Ishikawa (cell line): Measurements from ENCODE around the gene SH3GL1.

Experiments
- CEBPB ChIP-seq: IDR thresholded peaks from 2 replicates; pipeline ENCODE4 v1.6.1; 2012
- CREB1 ChIP-seq: IDR thresholded peaks from 2 replicates; pipeline ENCODE4 v1.6.1; 2012; ENCODE audit warnings: low read depth
- EGR1 ChIP-seq: IDR thresholded peaks from 2 replicates; pipeline ENCODE4 v1.6.1; 2012
- EP300 ChIP-seq: IDR thresholded peaks from 2 replicates; pipeline ENCODE4 v1.6.1; 2012; ENCODE audit warnings: borderline replicate concordance
- FOXM1 ChIP-seq: IDR thresholded peaks from 2 replicates; pipeline ENCODE4 v1.6.1; 2012; ENCODE audit warnings: low read depth, borderline replicate concordance
- MAX ChIP-seq: IDR thresholded peaks from 2 replicates; pipeline ENCODE4 v1.6.1; 2012
- NFIC ChIP-seq: IDR thresholded peaks from 2 replicates; pipeline ENCODE4 v1.6.1; 2012
- RAD21 ChIP-seq: IDR thresholded peaks from 2 replicates; pipeline ENCODE4 v1.6.1; 2012; ENCODE audit warnings: low read depth
- TAF1 ChIP-seq: IDR thresholded peaks from 2 replicates; pipeline ENCODE4 v1.6.1; 2012; ENCODE audit warnings: low read depth, mild to moderate bottlenecking
- TCF12 ChIP-seq: IDR thresholded peaks from 2 replicates; pipeline ENCODE4 v1.6.1; 2012; ENCODE audit warnings: low read depth
- TEAD4 ChIP-seq: IDR thresholded peaks from 2 replicates; pipeline ENCODE4 v1.6.1; 2012
- USF1 ChIP-seq: IDR thresholded peaks from 2 replicates; pipeline ENCODE4 v1.6.1; 2012
- YY1 ChIP-seq: IDR thresholded peaks from 2 replicates; pipeline ENCODE4 v1.6.1; 2012; ENCODE audit warnings: low read depth
- ZBTB7A ChIP-seq: IDR thresholded peaks from 2 replicates; pipeline ENCODE4 v1.6.1; 2012; ENCODE audit warnings: low read depth
- TF ChIP-seq, protein P1 (sequence below): IDR thresholded peaks from 2 replicates; pipeline ENCODE4 v1.6.1; 2012; ENCODE audit warnings: low read depth, mild to moderate bottlenecking

Gene SH3GL1

DNA sequence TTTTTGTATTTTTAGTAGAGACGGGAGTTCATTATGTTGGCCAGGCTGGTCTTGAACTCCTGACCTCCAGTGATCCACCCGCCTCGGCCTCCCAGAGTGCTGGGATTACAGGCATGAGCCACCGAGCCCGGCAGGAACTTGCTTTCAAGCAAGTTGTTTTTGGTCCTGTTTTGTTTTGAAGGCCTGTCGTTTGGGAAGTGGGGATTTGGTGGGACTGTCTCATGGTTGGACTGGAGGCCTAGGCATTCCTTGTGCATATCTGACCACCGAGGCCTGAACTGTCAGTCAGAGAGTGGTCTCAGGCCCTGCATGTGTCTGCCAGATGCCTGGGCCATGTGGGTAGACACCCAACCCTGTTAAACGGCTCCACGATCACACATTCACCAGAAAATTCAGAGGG, 30.9 kb upstream of the SH3GL1 start:
- TF ChIP-seq, protein P1, sequence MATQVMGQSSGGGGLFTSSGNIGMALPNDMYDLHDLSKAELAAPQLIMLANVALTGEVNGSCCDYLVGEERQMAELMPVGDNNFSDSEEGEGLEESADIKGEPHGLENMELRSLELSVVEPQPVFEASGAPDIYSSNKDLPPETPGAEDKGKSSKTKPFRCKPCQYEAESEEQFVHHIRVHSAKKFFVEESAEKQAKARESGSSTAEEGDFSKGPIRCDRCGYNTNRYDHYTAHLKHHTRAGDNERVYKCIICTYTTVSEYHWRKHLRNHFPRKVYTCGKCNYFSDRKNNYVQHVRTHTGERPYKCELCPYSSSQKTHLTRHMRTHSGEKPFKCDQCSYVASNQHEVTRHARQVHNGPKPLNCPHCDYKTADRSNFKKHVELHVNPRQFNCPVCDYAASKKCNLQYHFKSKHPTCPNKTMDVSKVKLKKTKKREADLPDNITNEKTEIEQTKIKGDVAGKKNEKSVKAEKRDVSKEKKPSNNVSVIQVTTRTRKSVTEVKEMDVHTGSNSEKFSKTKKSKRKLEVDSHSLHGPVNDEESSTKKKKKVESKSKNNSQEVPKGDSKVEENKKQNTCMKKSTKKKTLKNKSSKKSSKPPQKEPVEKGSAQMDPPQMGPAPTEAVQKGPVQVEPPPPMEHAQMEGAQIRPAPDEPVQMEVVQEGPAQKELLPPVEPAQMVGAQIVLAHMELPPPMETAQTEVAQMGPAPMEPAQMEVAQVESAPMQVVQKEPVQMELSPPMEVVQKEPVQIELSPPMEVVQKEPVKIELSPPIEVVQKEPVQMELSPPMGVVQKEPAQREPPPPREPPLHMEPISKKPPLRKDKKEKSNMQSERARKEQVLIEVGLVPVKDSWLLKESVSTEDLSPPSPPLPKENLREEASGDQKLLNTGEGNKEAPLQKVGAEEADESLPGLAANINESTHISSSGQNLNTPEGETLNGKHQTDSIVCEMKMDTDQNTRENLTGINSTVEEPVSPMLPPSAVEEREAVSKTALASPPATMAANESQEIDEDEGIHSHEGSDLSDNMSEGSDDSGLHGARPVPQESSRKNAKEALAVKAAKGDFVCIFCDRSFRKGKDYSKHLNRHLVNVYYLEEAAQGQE = no peak
- TF ChIP-seq EP300 (no peak), RAD21 (no peak)

GRCh38 chr19:4430760-4431159, 30.4 kb upstream of the SH3GL1 start:
- no peak for TF ChIP-seq EP300
- TF ChIP-seq NFIC = no peak
- no peak for TF ChIP-seq USF1
- no peak for TF ChIP-seq TAF1
- no peak for TF ChIP-seq EGR1
- TF ChIP-seq, protein P1 = no peak

GRCh38 chr19:4429771-4430171, 29.4 kb upstream of the SH3GL1 start:
- TF ChIP-seq FOXM1 = no peak
- TF ChIP-seq NFIC = no peak

DNA sequence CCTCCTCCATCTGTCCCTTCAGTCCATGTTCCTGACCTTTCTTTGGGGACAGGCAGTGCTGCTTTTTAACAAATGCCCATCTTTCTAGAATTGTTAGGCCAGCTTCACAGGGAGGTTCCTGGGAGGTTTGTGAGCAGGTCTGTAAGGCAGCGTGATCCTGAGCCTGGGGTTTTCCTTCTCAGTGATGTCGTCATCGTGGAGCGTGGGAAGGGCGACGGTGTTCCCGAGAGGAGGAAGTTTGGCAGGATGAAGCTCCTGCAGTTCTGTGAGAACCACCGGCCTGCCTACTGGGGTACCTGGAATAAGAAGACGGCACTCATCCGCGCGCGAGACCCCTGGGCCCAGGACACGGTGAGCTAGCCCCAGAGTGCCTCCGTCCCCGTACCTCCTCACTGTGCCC, 28.9 kb upstream of the SH3GL1 start:
- no peak for TF ChIP-seq USF1
- TF ChIP-seq EGR1 = no peak
- TF ChIP-seq CREB1 = no peak

GRCh38 chr19:4428326-4428975, 28.1 kb upstream of the SH3GL1 start:
- TF ChIP-seq RAD21 = no peak
- TF ChIP-seq ZBTB7A = no peak
- TF ChIP-seq YY1 = no peak
- no peak for TF ChIP-seq CEBPB
- TF ChIP-seq MAX = no peak
- no peak for TF ChIP-seq TCF12
- no peak for TF ChIP-seq TAF1
- TF ChIP-seq EP300 = no peak
- no peak for TF ChIP-seq FOXM1
- no peak for TF ChIP-seq TEAD4
- TF ChIP-seq EGR1 = no peak
- no peak for TF ChIP-seq USF1
- TF ChIP-seq CREB1 = no peak

GRCh38 chr19:4425537-4425936, 25.2 kb upstream of the SH3GL1 start:
- TF ChIP-seq, protein P1 = no peak
- TF ChIP-seq USF1 (no peak), RAD21 (no peak), EGR1 (no peak), TAF1 (no peak)
